CD4-positive, alpha-beta memory T cell (primary cell): ENCODE data around the gene RNF26. TPM values are rescaled to one million over a fixed set of nuclear protein-coding genes. Genes with fewer than 3 reads are reported as not detected.

Experiments
- CTCF ChIA-PET: fragments of 350-600 bp; sonication (Branson Sonifier 250); formaldehyde crosslinking; loops from one replicate; lab custom pipeline; 2021; ENCODE audit warnings: inconsistent platforms; ENCODE audit not compliant: partially characterized antibody; lab: Charles Lee
- POLR2A ChIA-PET: fragments of 350-600 bp; sonication (Branson Sonifier 250); formaldehyde crosslinking; loops from one replicate; lab custom pipeline; 2021; ENCODE audit not compliant: partially characterized antibody; lab: Charles Lee
- DNase-seq, 5 donors: peaks; one replicate each; pipeline versions ENCODE4 v3.0.0 to v3.0.0-alpha.2; 2020 to 2022; ENCODE audit warnings: mixed read lengths in 1 of 5
- H3K27ac ChIP-seq: one replicate; pipeline ENCODE4 v1.7.0; 2013; ENCODE audit warnings: low read depth, low read length
- H3K27me3 ChIP-seq: 2 replicates; pipeline ENCODE4 v1.7.0; 2013; ENCODE audit warnings: mild to moderate bottlenecking, low read length, moderate library complexity; ENCODE audit not compliant: insufficient read depth
- H3K36me3 ChIP-seq: 2 replicates; pipeline ENCODE4 v1.7.0; 2013; ENCODE audit warnings: mild to moderate bottlenecking, low read length, moderate library complexity; ENCODE audit not compliant: insufficient read depth
- H3K4me1 ChIP-seq: 2 replicates; pipeline ENCODE4 v1.7.0; 2013; ENCODE audit warnings: mild to moderate bottlenecking, low read length, moderate library complexity; ENCODE audit not compliant: insufficient read depth
- H3K4me3 ChIP-seq, 2 donors: one replicate each; pipeline ENCODE4 v1.7.0; 2013; ENCODE audit warnings: low read length in 2 of 2, mild to moderate bottlenecking in 1 of 2
- H3K9me3 ChIP-seq, 2 donors: one replicate each; pipeline ENCODE4 v1.7.0; 2013; ENCODE audit warnings: low read length in 2 of 2, control low read depth in 1 of 2; ENCODE audit not compliant: control insufficient read depth in 1 of 2
- H3K27ac Mint-ChIP-seq, 7 donors: one replicate each; pipeline ENCODE4 v1.8.0; 2020 to 2021; ENCODE audit warnings: mixed read lengths in 7 of 7, mild to moderate bottlenecking in 6 of 7, inconsistent platforms in 3 of 7, moderate library complexity in 3 of 7
- H3K27me3 Mint-ChIP-seq, 2 donors: one replicate each; pipeline ENCODE4 v1.8.0; 2020 to 2021; ENCODE audit warnings: mixed read lengths in 2 of 2
- H3K36me3 Mint-ChIP-seq, 2 donors: one replicate each; pipeline ENCODE4 v1.8.0; 2020 to 2021; ENCODE audit warnings: mixed read lengths in 2 of 2, inconsistent platforms in 1 of 2, mild to moderate bottlenecking in 1 of 2
- H3K4me1 Mint-ChIP-seq, 4 donors: one replicate each; pipeline ENCODE4 v1.8.0; 2020 to 2021; ENCODE audit warnings: mixed read lengths in 4 of 4, mild to moderate bottlenecking in 1 of 4
- H3K4me3 Mint-ChIP-seq, 8 donors: one replicate each; pipeline ENCODE4 v1.8.0; 2020 to 2021; ENCODE audit warnings: mixed read lengths in 8 of 8, mild to moderate bottlenecking in 7 of 8, moderate library complexity in 6 of 8, inconsistent platforms in 3 of 8
- H3K9me3 Mint-ChIP-seq, 8 donors: one replicate each; pipeline ENCODE4 v1.8.0; 2020 to 2021; ENCODE audit warnings: mixed read lengths in 8 of 8, mild to moderate bottlenecking in 5 of 8, inconsistent platforms in 3 of 8, moderate library complexity in 1 of 8
- intact Hi-C: fragments of 100-400 bp; cut with micrococcal nuclease; formaldehyde crosslinking; loops from one replicate; pipeline ENCODE4 v1.15.1; 2023
- polyA plus RNA-seq, 2 donors: library from polyadenylated mRNA; unstranded; fragments of 300-500 nt; fragmentation: Illumina TruSeq; gene quantifications; one replicate each; pipeline ENCODE4 v1.2.3, GENCODE V29; 2021
- total RNA-seq, 2 experiments: library from RNA; stranded (reverse); gene quantifications; one replicate each; pipeline ENCODE4 v1.2.3, GENCODE V29; 2021

Gene RNF26
- total and polyA plus RNA-seq, 4 experiments from 2014 or later, result 17.5 to 50.8 (median 25.7) TPM

DNA sequence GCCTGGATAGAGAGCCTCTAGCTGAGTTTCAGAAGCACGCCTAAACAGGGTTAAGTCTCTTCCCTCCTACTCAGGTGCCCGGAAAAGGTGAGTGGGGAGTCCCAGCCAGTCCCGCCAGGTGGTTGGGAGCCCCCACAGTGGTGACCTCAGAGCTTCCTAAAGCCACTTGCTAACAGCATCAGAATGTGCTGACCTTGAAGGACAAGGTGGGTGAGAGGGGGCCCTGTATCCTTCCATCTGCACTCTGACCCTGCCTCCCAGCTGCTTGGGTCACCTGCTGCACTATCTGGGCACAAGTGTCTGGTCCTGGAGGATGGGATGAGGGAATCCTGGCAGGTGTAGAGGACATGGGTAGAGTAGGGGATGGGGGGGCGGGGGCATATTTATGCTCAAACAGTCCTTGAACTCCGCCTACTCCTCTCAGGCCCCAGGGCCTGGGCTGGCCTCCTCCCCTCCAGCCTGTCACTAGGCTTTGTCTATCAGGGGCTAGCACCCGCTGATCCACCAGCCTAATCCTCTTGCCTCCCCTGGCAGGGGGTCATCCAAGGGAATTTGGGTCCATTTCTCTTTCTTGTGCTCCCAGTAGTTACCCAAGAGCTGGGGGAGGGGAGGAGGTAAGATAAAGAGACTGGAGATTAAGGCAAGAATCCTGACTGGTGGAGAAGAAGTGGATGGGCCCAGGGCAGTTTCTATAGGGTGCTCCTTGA lies 43.8 kb downstream of the RNF26 start:
- Histone ChIP-seq H3K27me3 (no peaks in the 10 kb centered on the region), H3K4me3 (no peak overlapping the region), H3K36me3 (no peaks in the 10 kb centered on the region), H3K27ac (no peak overlapping the region), H3K4me1 (peaks cover 29% of the 10 kb centered on the region), H3K9me3 (no peaks in the 10 kb centered on the region)
- CTCF ChIA-PET, result interaction anchor here (13.9 kb wide), 1 partner anchor 21 kb away, joined by 179 read pairs; no protein-coding TSS in a partner anchor
- Mint-ChIP-seq H3K4me1 (peaks cover 10 to 15% (median 11%) of the 10 kb centered on the region in 4 donors), H3K9me3 (no peaks in the 10 kb centered on the region), H3K36me3 (no peaks in the 10 kb centered on the region), H3K27ac (peak overlapping the region in 3 of 7 donors; percentile 29 to 35 (median 31)), H3K4me3 (no peak overlapping the region), H3K27me3 (peaks cover 0 to 3% of the 10 kb centered on the region in 2 donors)
- intact Hi-C loops, result no loop called here
- DNase-seq, result no peak
- POLR2A ChIA-PET, result interaction anchor here (1.4 kb wide), 1 partner anchor 40 kb away, joined by 3 read pairs; no protein-coding TSS in a partner anchor

- Mint-ChIP-seq H3K36me3 (no peaks in the 10 kb centered on the region), H3K4me1 (peaks cover 2 to 9% (median 7%) of the 10 kb centered on the region in 4 donors), H3K4me3 (peak overlapping the region in 3 of 8 donors; percentile 40 to 67 (median 55)), H3K27me3 (peaks cover 0 to 3% of the 10 kb centered on the region in 2 donors), H3K9me3 (no peaks in the 10 kb centered on the region), H3K27ac (peak overlapping the region in 2 of 7 donors; percentile 38 to 60)
- ChIA-PET POLR2A (no interaction called here), CTCF (interaction anchor here (0.6 to 13.9 kb wide), 4 partner anchors 22 to 57 kb away, joined by 3 to 179 read pairs (median 4); no protein-coding TSS in a partner anchor)
- Histone ChIP-seq H3K4me1 (peaks cover 22% of the 10 kb centered on the region), H3K27ac (no peak overlapping the region), H3K36me3 (no peaks in the 10 kb centered on the region), H3K4me3 (no peak overlapping the region), H3K27me3 (no peaks in the 10 kb centered on the region), H3K9me3 (no peaks in the 10 kb centered on the region)
- no peak for DNase-seq
- intact Hi-C loops, result no loop called here
Observed at GRCh38 chr11:119378851-119379465, 44.6 kb downstream of the RNF26 start.

GRCh38 chr11:119380160-119380826 lies 46.0 kb downstream of the RNF26 start:
- Mint-ChIP-seq H3K4me1 (peaks cover 0 to 9% (median 6%) of the 10 kb centered on the region in 4 donors), H3K27me3 (peaks cover 0 to 3% of the 10 kb centered on the region in 2 donors), H3K36me3 (no peaks in the 10 kb centered on the region), H3K9me3 (no peaks in the 10 kb centered on the region), H3K4me3 (no peak overlapping the region), H3K27ac (peak overlapping the region in 3 of 7 donors; percentile 52 to 87 (median 87))
- intact Hi-C loops, result no loop called here
- ChIA-PET POLR2A (interaction anchor here (2.3 kb wide), 1 partner anchor 24 kb away, joined by 16 read pairs; no protein-coding TSS in a partner anchor), CTCF (interaction anchor here (1.0 to 13.9 kb wide), 7 partner anchors 8 to 97 kb away, joined by 3 to 179 read pairs (median 6); no protein-coding TSS in a partner anchor)
- Histone ChIP-seq H3K4me3 (peak overlapping the region in 1 of 2 donors; percentile 86), H3K4me1 (peaks cover 17% of the 10 kb centered on the region), H3K9me3 (no peaks in the 10 kb centered on the region), H3K36me3 (no peaks in the 10 kb centered on the region), H3K27me3 (no peaks in the 10 kb centered on the region), H3K27ac (no peak overlapping the region)
- DNase-seq, result no peak

GRCh38 chr11:119380827-119381180 lies 46.5 kb downstream of the RNF26 start:
- Mint-ChIP-seq H3K27ac (peak overlapping the region in 3 of 7 donors; percentile 75 to 87 (median 87)), H3K27me3 (peaks cover 0 to 3% of the 10 kb centered on the region in 2 donors), H3K36me3 (no peaks in the 10 kb centered on the region), H3K4me1 (peaks cover 0 to 9% (median 6%) of the 10 kb centered on the region in 4 donors), H3K4me3 (no peak overlapping the region), H3K9me3 (no peaks in the 10 kb centered on the region)
- Histone ChIP-seq H3K9me3 (no peaks in the 10 kb centered on the region), H3K27me3 (no peaks in the 10 kb centered on the region), H3K4me3 (peak overlapping the region; percentile 77 to 86), H3K4me1 (peaks cover 17% of the 10 kb centered on the region), H3K36me3 (no peaks in the 10 kb centered on the region), H3K27ac (peak overlapping the region; percentile 37)
- intact Hi-C loops, result loop anchor here (1.0 kb wide), 1 partner anchor 25 kb away; no protein-coding TSS in a partner anchor
- CTCF ChIA-PET, result interaction anchor here (0.7 to 13.9 kb wide), 8 partner anchors 8 to 98 kb away, joined by 3 to 179 read pairs (median 5); no protein-coding TSS in a partner anchor
- DNase-seq, result no peak
- POLR2A ChIA-PET, result interaction anchor here (0.7 to 2.3 kb wide), 3 partner anchors 17 to 37 kb away, joined by 3 to 16 read pairs (median 3); no protein-coding TSS in a partner anchor

- POLR2A ChIA-PET, result interaction anchor here (0.7 to 2.3 kb wide), 3 partner anchors 17 to 37 kb away, joined by 3 to 16 read pairs (median 3); no protein-coding TSS in a partner anchor
- H3K27ac Mint-ChIP-seq, result peak within 1 kb of the TSS in 3 of 7 donors; percentile 75 to 87 (median 87)
- H3K9me3 Mint-ChIP-seq, result no peaks in the 10 kb centered on the region
Observed at GRCh38 chr11:119381181-119381988, 47.1 kb downstream of the RNF26 start, which contains the start of gene USP2. USP2 (minus strand) TSS chr11:119381690; CDS start chr11:119373480, 8,210 bp downstream.

GRCh38 chr11:119382101-119382500 lies 47.8 kb downstream of the RNF26 start:
- Histone ChIP-seq H3K4me3 (peak overlapping the region; percentile 68 to 77), H3K9me3 (no peaks in the 10 kb centered on the region), H3K4me1 (peaks cover 17% of the 10 kb centered on the region), H3K36me3 (no peaks in the 10 kb centered on the region), H3K27ac (peak overlapping the region; percentile 49), H3K27me3 (no peaks in the 10 kb centered on the region)
- peak in 1 of 5 donors; percentile 10 for DNase-seq
- Mint-ChIP-seq H3K9me3 (no peaks in the 10 kb centered on the region), H3K4me3 (no peak overlapping the region), H3K4me1 (peaks cover 0 to 9% (median 6%) of the 10 kb centered on the region in 4 donors), H3K27me3 (peaks cover 0 to 3% of the 10 kb centered on the region in 2 donors), H3K27ac (no peak overlapping the region), H3K36me3 (no peaks in the 10 kb centered on the region)
- intact Hi-C loops, result no loop called here
- CTCF ChIA-PET, result interaction anchor here (1.6 to 13.9 kb wide), 3 partner anchors 9 to 25 kb away, joined by 6 to 179 read pairs (median 6); no protein-coding TSS in a partner anchor
- POLR2A ChIA-PET, result interaction anchor here (0.6 to 2.3 kb wide), 3 partner anchors 26 to 41 kb away, joined by 3 to 16 read pairs (median 3); no protein-coding TSS in a partner anchor

More at GRCh38 chr11:119381181-119381988, 47.1 kb downstream of the RNF26 start, which contains the start of gene USP2:
- Histone ChIP-seq H3K9me3 (no peaks in the 10 kb centered on the region), H3K36me3 (no peaks in the 10 kb centered on the region), H3K4me3 (peak within 1 kb of the TSS; percentile 77 to 86), H3K4me1 (peaks cover 17% of the 10 kb centered on the region), H3K27me3 (no peaks in the 10 kb centered on the region), H3K27ac (peak within 1 kb of the TSS; percentile 49)
- intact Hi-C loops, result loop anchor here (1.0 kb wide), 1 partner anchor 25 kb away; no protein-coding TSS in a partner anchor
- H3K36me3 Mint-ChIP-seq, result no peaks in the 10 kb centered on the region
- no peak within 1 kb of the TSS for H3K4me3 Mint-ChIP-seq
- peak; percentile 96 to 98 (median 97) for DNase-seq
- CTCF ChIA-PET, result interaction anchor here (0.7 to 13.9 kb wide), 8 partner anchors 9 to 98 kb away, joined by 3 to 179 read pairs (median 5); no protein-coding TSS in a partner anchor
- peaks cover 0 to 3% of the 10 kb centered on the region in 2 donors for H3K27me3 Mint-ChIP-seq
- H3K4me1 Mint-ChIP-seq, result peaks cover 0 to 9% (median 6%) of the 10 kb centered on the region in 4 donors
